Measurements from ENCODE around the gene OPN1LW.
"Not testable (repeated sequence)": the region's sequence is repeated elsewhere in the genome, so short reads cannot be mapped to it uniquely, and the experiment has no call there.

OPN1LW gene

GRCh38 chrX:154164902-154165301 lies 20.9 kb downstream of the OPN1LW start:
- not testable (repeated sequence) for H3K9me3 ChIP-seq (ENCODE audit: control insufficient read depth, insufficient read depth, low read depth, low read length); H3K27me3 ChIP-seq (ENCODE audit: control insufficient read depth, insufficient read depth, low read length); H3K9ac ChIP-seq (ENCODE audit: low read length); H3K4me3 ChIP-seq (ENCODE audit: low read depth, low read length); H3K4me1 ChIP-seq (ENCODE audit: control insufficient read depth, insufficient read depth, low read length); H3K36me3 ChIP-seq (ENCODE audit: control insufficient read depth, insufficient read depth, low read length); H3K27ac ChIP-seq (ENCODE audit: low read depth, low read length)

DNA sequence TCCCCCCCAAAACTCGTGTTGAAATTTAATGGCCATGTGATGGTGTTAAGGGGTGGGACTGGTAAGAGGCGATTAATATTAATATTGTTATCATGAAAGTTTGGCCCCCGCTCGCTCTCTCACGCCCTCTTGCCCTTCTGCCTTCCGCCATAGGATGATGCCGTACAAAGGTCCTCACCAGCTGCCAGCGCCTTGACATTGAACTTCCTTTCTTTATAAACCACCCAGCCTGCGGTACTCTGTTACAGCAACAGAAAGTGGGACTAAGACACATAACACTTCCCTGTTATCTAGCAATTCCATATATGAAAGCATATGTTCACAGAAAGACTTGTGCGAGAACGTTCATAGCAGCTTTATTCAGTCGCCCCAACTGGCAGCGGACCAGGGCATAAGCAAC lies 24.3 kb downstream of the OPN1LW start:
- H3K27me3 ChIP-seq (ENCODE audit: control insufficient read depth, insufficient read depth, low read length); H3K4me3 ChIP-seq (ENCODE audit: low read depth, low read length); H3K9me3 ChIP-seq (ENCODE audit: control insufficient read depth, insufficient read depth, low read depth, low read length); H3K27ac ChIP-seq (ENCODE audit: low read depth, low read length); H3K4me1 ChIP-seq (ENCODE audit: control insufficient read depth, insufficient read depth, low read length); H3K9ac ChIP-seq (ENCODE audit: low read length); H3K36me3 ChIP-seq (ENCODE audit: control insufficient read depth, insufficient read depth, low read length): not testable (repeated sequence)

- not testable (repeated sequence) for H3K9me3 ChIP-seq (ENCODE audit: control insufficient read depth, insufficient read depth, low read depth, low read length); H3K4me3 ChIP-seq (ENCODE audit: low read depth, low read length); H3K27ac ChIP-seq (ENCODE audit: low read depth, low read length); H3K4me1 ChIP-seq (ENCODE audit: control insufficient read depth, insufficient read depth, low read length); H3K9ac ChIP-seq (ENCODE audit: low read length); H3K27me3 ChIP-seq (ENCODE audit: control insufficient read depth, insufficient read depth, low read length); H3K36me3 ChIP-seq (ENCODE audit: control insufficient read depth, insufficient read depth, low read length)
Measured at GRCh38 chrX:154172535-154172943, 28.5 kb downstream of the OPN1LW start.

GRCh38 chrX:154174356-154174755 lies 30.3 kb downstream of the OPN1LW start:
- not testable (repeated sequence) for H3K4me3 ChIP-seq (ENCODE audit: low read depth, low read length); H3K27me3 ChIP-seq (ENCODE audit: control insufficient read depth, insufficient read depth, low read length); H3K27ac ChIP-seq (ENCODE audit: low read depth, low read length); H3K36me3 ChIP-seq (ENCODE audit: control insufficient read depth, insufficient read depth, low read length); H3K9ac ChIP-seq (ENCODE audit: low read length); H3K9me3 ChIP-seq (ENCODE audit: control insufficient read depth, insufficient read depth, low read depth, low read length); H3K4me1 ChIP-seq (ENCODE audit: control insufficient read depth, insufficient read depth, low read length)

DNA sequence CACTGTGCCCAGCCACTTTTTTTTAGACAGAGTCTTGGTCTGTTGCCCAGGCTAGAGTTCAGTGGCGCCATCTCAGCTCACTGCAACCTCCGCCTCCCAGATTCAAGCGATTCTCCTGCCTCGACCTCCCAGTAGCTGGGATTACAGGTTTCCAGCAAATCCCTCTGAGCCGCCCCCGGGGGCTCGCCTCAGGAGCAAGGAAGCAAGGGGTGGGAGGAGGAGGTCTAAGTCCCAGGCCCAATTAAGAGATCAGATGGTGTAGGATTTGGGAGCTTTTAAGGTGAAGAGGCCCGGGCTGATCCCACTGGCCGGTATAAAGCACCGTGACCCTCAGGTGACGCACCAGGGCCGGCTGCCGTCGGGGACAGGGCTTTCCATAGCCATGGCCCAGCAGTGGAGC lies 38.3 kb downstream of the OPN1LW start, which contains the start of gene OPN1MW:
TSS of gene OPN1MW (plus strand) at position 301 of the 400 bp plus-strand sequence. CDS start at position 383, 82 bp downstream.
- H3K4me1 ChIP-seq (ENCODE audit: control insufficient read depth, insufficient read depth, low read length); H3K36me3 ChIP-seq (ENCODE audit: control insufficient read depth, insufficient read depth, low read length); H3K9me3 ChIP-seq (ENCODE audit: control insufficient read depth, insufficient read depth, low read depth, low read length); H3K9ac ChIP-seq (ENCODE audit: low read length); H3K4me3 ChIP-seq (ENCODE audit: low read depth, low read length); H3K27ac ChIP-seq (ENCODE audit: low read depth, low read length); H3K27me3 ChIP-seq (ENCODE audit: control insufficient read depth, insufficient read depth, low read length): not testable (repeated sequence)

DNA sequence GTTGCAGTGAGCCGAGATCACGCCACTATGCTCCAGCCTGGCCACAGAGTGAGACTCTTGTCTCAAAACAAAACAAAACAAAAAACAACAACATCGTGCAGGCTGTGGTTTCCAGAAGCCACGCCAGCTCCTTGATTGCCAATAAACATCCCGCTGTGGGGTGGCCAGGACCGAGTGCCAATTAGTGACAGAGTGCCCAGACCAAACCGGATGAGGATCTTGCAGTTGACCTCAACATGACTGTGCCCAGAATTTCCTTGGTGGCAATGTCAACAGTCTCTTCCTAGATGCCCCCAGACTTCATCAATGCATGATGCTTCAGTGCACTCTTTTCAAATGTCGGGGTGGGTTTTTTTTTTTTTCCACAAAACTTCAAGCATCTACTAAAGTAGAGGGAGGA lies 39.8 kb downstream of the OPN1LW start:
- not testable (repeated sequence) for H3K9me3 ChIP-seq (ENCODE audit: control insufficient read depth, insufficient read depth, low read depth, low read length); H3K36me3 ChIP-seq (ENCODE audit: control insufficient read depth, insufficient read depth, low read length); H3K27me3 ChIP-seq (ENCODE audit: control insufficient read depth, insufficient read depth, low read length); H3K4me3 ChIP-seq (ENCODE audit: low read depth, low read length); H3K27ac ChIP-seq (ENCODE audit: low read depth, low read length); H3K9ac ChIP-seq (ENCODE audit: low read length); H3K4me1 ChIP-seq (ENCODE audit: control insufficient read depth, insufficient read depth, low read length)

DNA sequence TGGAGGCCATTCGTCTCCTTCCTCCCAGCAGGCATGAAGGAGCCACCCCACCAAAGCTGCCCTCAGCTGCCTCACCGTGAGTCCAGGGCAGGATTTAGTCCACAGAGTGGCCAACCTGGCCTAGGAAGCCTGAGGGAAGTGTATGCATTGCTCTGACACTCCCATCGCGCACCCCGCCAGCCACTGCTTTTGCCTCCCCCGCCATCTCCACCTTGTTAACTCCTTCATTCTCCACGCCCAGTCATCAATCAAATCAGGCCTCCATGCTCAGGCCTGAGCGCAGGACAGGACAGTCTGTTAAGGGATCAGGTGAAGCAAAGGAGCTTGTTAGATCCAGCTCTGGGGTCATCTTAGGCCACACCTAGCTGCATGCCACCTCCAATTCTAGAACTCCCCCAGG lies 48.8 kb downstream of the OPN1LW start:
- not testable (repeated sequence) for H3K4me1 ChIP-seq (ENCODE audit: control insufficient read depth, insufficient read depth, low read length); H3K4me3 ChIP-seq (ENCODE audit: low read depth, low read length); H3K36me3 ChIP-seq (ENCODE audit: control insufficient read depth, insufficient read depth, low read length); H3K9me3 ChIP-seq (ENCODE audit: control insufficient read depth, insufficient read depth, low read depth, low read length); H3K27ac ChIP-seq (ENCODE audit: low read depth, low read length); H3K9ac ChIP-seq (ENCODE audit: low read length); H3K27me3 ChIP-seq (ENCODE audit: control insufficient read depth, insufficient read depth, low read length)

DNA sequence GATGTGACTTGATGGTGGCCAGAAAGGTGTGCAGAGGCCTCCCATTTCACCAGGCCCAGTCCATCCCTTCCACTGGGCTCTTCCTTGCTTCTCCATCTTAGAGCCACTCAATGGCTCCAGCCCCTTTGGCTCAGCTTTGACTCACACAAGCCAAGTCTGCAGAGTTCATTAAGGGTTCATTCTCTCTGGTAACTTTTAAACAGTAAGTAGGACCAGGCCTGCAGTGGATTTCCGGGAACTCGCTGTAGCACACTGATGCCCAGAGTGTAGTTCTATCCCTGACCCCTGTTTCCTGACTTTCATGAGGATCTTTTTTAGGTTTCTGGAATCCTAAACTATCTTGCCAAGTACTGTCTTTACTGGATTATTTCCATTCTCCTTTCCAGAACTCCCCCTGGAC lies 50.3 kb downstream of the OPN1LW start:
- H3K27ac ChIP-seq (ENCODE audit: low read depth, low read length); H3K9me3 ChIP-seq (ENCODE audit: control insufficient read depth, insufficient read depth, low read depth, low read length); H3K27me3 ChIP-seq (ENCODE audit: control insufficient read depth, insufficient read depth, low read length); H3K9ac ChIP-seq (ENCODE audit: low read length); H3K4me3 ChIP-seq (ENCODE audit: low read depth, low read length); H3K4me1 ChIP-seq (ENCODE audit: control insufficient read depth, insufficient read depth, low read length); H3K36me3 ChIP-seq (ENCODE audit: control insufficient read depth, insufficient read depth, low read length): not testable (repeated sequence)

DNA sequence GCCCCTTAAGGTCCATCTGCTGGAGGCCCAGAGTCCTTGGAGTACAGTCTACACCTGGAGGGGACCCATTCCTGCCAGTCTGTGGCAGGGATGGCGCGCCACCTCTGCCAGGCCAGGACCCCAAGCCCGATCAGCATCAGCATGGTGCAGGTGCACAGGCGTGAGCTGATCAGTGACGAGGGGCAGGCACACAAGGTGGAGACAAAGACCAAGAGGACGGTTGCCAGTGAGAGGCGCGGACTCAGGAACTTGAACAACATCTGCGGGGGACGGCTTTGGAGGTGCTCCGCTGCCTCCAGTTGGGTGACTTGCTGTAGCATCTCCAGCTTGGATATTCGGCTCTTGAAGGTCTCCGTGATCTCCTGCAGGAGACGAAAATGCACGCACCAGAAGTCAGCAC lies 52.4 kb downstream of the OPN1LW start:
- H3K9me3 ChIP-seq (ENCODE audit: control insufficient read depth, insufficient read depth, low read depth, low read length); H3K27ac ChIP-seq (ENCODE audit: low read depth, low read length); H3K4me1 ChIP-seq (ENCODE audit: control insufficient read depth, insufficient read depth, low read length); H3K9ac ChIP-seq (ENCODE audit: low read length); H3K36me3 ChIP-seq (ENCODE audit: control insufficient read depth, insufficient read depth, low read length); H3K27me3 ChIP-seq (ENCODE audit: control insufficient read depth, insufficient read depth, low read length); H3K4me3 ChIP-seq (ENCODE audit: low read depth, low read length): not testable (repeated sequence)

Measured in HUES6 (cell line).